Measurements from ENCODE around the gene RPGRIP1L.
A peak's percentile ranks its signal among the peaks of the same experiment; 100 is the strongest.
"Not testable (repeated sequence)": the region's sequence is repeated elsewhere in the genome, so short reads cannot be mapped to it uniquely, and the experiment has no call there.

Gene RPGRIP1L

GRCh38 chr16:53714205-53715022, 10.8 kb upstream of the RPGRIP1L start:
- no peak overlapping the region for H3K4me3 ChIP-seq (ENCODE audit: low read depth, low read length)
- peak; percentile 19 for DNase-seq (ENCODE audit: low read depth)

- no peak for DNase-seq (ENCODE audit: low read depth)
- no peak overlapping the region for H3K4me3 ChIP-seq (ENCODE audit: low read depth, low read length)
Observed at GRCh38 chr16:53713403-53714204, 9.9 kb upstream of the RPGRIP1L start.

GRCh38 chr16:53712065-53712464, 8.4 kb upstream of the RPGRIP1L start:
- DNase-seq (ENCODE audit: low read depth): no peak

GRCh38 chr16:53711390-53711789, 7.7 kb upstream of the RPGRIP1L start:
- no peak overlapping the region for H3K4me3 ChIP-seq (ENCODE audit: low read depth, low read length)
- DNase-seq (ENCODE audit: low read depth): no peak

More at GRCh38 chr16:53712065-53712464, 8.4 kb upstream of the RPGRIP1L start:
- no peak overlapping the region for H3K4me3 ChIP-seq (ENCODE audit: low read depth, low read length)

- H3K4me3 ChIP-seq (ENCODE audit: low read depth, low read length): no peak overlapping the region
- no peak for DNase-seq (ENCODE audit: low read depth)
Observed at GRCh38 chr16:53708490-53708889, 4.8 kb upstream of the RPGRIP1L start.

GRCh38 chr16:53707671-53708070, 4.0 kb upstream of the RPGRIP1L start:
- no peak overlapping the region for H3K4me3 ChIP-seq (ENCODE audit: low read depth, low read length)
- DNase-seq (ENCODE audit: low read depth): peak; percentile 19

GRCh38 chr16:53704445-53704813, 770 bp upstream of the RPGRIP1L start:
- DNase-seq (ENCODE audit: low read depth): no peak
- peak overlapping the region; percentile 84 for H3K4me3 ChIP-seq (ENCODE audit: low read depth, low read length)

- not testable (repeated sequence) for H3K4me3 ChIP-seq (ENCODE audit: low read depth, low read length); DNase-seq (ENCODE audit: low read depth)
Observed at GRCh38 chr16:53698271-53698670, 5.4 kb downstream of the RPGRIP1L start.

GRCh38 chr16:53695070-53695469, 8.6 kb downstream of the RPGRIP1L start:
- no peak overlapping the region for H3K4me3 ChIP-seq (ENCODE audit: low read depth, low read length)
- DNase-seq (ENCODE audit: low read depth): peak; percentile 64

- DNase-seq (ENCODE audit: low read depth): no peak
- no peak overlapping the region for H3K4me3 ChIP-seq (ENCODE audit: low read depth, low read length)
Observed at GRCh38 chr16:53693320-53693719, 10.3 kb downstream of the RPGRIP1L start.

- DNase-seq (ENCODE audit: low read depth): no peak
- no peak overlapping the region for H3K4me3 ChIP-seq (ENCODE audit: low read depth, low read length)
Observed at GRCh38 chr16:53692146-53692545, 11.5 kb downstream of the RPGRIP1L start.

GRCh38 chr16:53690771-53691170, 12.9 kb downstream of the RPGRIP1L start:
- no peak overlapping the region for H3K4me3 ChIP-seq (ENCODE audit: low read depth, low read length)
- DNase-seq (ENCODE audit: low read depth): no peak

GRCh38 chr16:53689636-53690035, 14.0 kb downstream of the RPGRIP1L start:
- DNase-seq (ENCODE audit: low read depth): no peak
- H3K4me3 ChIP-seq (ENCODE audit: low read depth, low read length): no peak overlapping the region

- no peak overlapping the region for H3K4me3 ChIP-seq (ENCODE audit: low read depth, low read length)
- no peak for DNase-seq (ENCODE audit: low read depth)
Observed at GRCh38 chr16:53686710-53687109, 16.9 kb downstream of the RPGRIP1L start.

GRCh38 chr16:53685334-53685733, 18.3 kb downstream of the RPGRIP1L start:
- not testable (repeated sequence) for DNase-seq (ENCODE audit: low read depth); H3K4me3 ChIP-seq (ENCODE audit: low read depth, low read length)

- H3K4me3 ChIP-seq (ENCODE audit: low read depth, low read length): no peak overlapping the region
- DNase-seq (ENCODE audit: low read depth): no peak
Observed at GRCh38 chr16:53681354-53681753, 22.3 kb downstream of the RPGRIP1L start.

- no peak for DNase-seq (ENCODE audit: low read depth)
- no peak overlapping the region for H3K4me3 ChIP-seq (ENCODE audit: low read depth, low read length)
Observed at GRCh38 chr16:53680756-53681155, 22.9 kb downstream of the RPGRIP1L start.

- no peak overlapping the region for H3K4me3 ChIP-seq (ENCODE audit: low read depth, low read length)
- no peak for DNase-seq (ENCODE audit: low read depth)
Observed at GRCh38 chr16:53678756-53679343, 24.8 kb downstream of the RPGRIP1L start.

- no peak for DNase-seq (ENCODE audit: low read depth)
- H3K4me3 ChIP-seq (ENCODE audit: low read depth, low read length): no peak overlapping the region
Observed at GRCh38 chr16:53678155-53678554, 25.5 kb downstream of the RPGRIP1L start.

- DNase-seq (ENCODE audit: low read depth): no peak
- no peak overlapping the region for H3K4me3 ChIP-seq (ENCODE audit: low read depth, low read length)
Observed at GRCh38 chr16:53673189-53673588, 30.5 kb downstream of the RPGRIP1L start.

All from skeletal muscle cell (primary cell).